HCT116 (cell line): ENCODE measurements around the gene SYNE1. TPM values are rescaled to one million over a fixed set of nuclear protein-coding genes. Genes with fewer than 3 reads are reported as not detected.

Experiments
- ATAC-seq: fragments of 200-7000 bp; cut with Tn5 transposase; 2 replicates; pipeline ENCODE4 v1.9.1; 2020; ENCODE audit warnings: mild to moderate bottlenecking, moderate library complexity
- BruUV-seq: library from RNA; stranded (reverse); fragments of 400-500 nt; replicated peaks from 2 replicates; lab custom pipeline; 2021; lab: Mats Ljungman, UMichigan
- CTCF ChIA-PET: fragments of 300-600 bp; sonication (Branson Sonifier 250); formaldehyde crosslinking; loops from one replicate; lab custom pipeline; 2021; ENCODE audit warnings: antibody characterized with exemption; lab: Charles Lee
- POLR2A ChIA-PET: fragments of 300-600, 350-600 bp; sonication (Branson Sonifier 250); formaldehyde crosslinking; loops from one replicate; lab custom pipeline; 2021; ENCODE audit warnings: antibody characterized with exemption; lab: Charles Lee
- RAD21 ChIA-PET, 2 experiments: fragments of 300-600 bp; sonication (Branson Sonifier 250); formaldehyde crosslinking; loops; one replicate each; lab custom pipeline; 2023; ENCODE audit warnings: low total read pairs in 2 of 2; ENCODE audit not compliant: uncharacterized antibody in 2 of 2, unreplicated experiment in 2 of 2, low non-redundant PET in 1 of 2; lab: Charles Lee
- DNase-seq: peaks from one replicate; pipeline ENCODE4 v3.0.0-alpha.2; 2010; ENCODE audit warnings: low read depth, low spot score
- H2AFZ ChIP-seq: fragments of 200-600 bp; shearing (Covaris generic), sonication (generic); 2 replicates; pipeline ENCODE4 v1.6.1; 2017; ENCODE audit warnings: low read depth, mixed run types, mixed read lengths, antibody characterized with exemption, low read length; ENCODE audit not compliant: poor library complexity, severe bottlenecking
- H3K27ac ChIP-seq: 2 replicates; pipeline ENCODE4 v1.5.1; 2012; ENCODE audit warnings: low read depth, low read length
- H3K27me3 ChIP-seq: fragments of 200-600 bp; sonication (generic); 2 replicates; pipeline ENCODE4 v1.6.1; 2016; ENCODE audit warnings: mixed run types, low read length, mixed read lengths; ENCODE audit not compliant: insufficient read depth
- H3K36me3 ChIP-seq, 2 experiments: fragments of 200-500 bp in 1 of 2; fragments of 200-600 bp in 1 of 2; sonication (Bioruptor generic) in 1 of 2; sonication (generic) in 1 of 2; 2 replicates each; pipeline versions ENCODE4 v1.5.1 to v1.6.1; 2014 to 2016; ENCODE audit warnings: low read length in 2 of 2, inconsistent platforms in 1 of 2, mixed read lengths in 1 of 2, mixed run types in 1 of 2; ENCODE audit not compliant: insufficient read depth in 2 of 2, control insufficient read depth in 1 of 2
- H3K4me1 ChIP-seq, 2 experiments: fragments of 200-600 bp in 1 of 2; sonication (generic) in 1 of 2; 2 replicates each; pipeline versions ENCODE4 v1.5.1 to v1.6.1; 2012 to 2017; ENCODE audit warnings: low read length in 2 of 2, inconsistent platforms in 1 of 2, mild to moderate bottlenecking in 1 of 2, mixed read lengths in 1 of 2, mixed run types in 1 of 2, moderate library complexity in 1 of 2; ENCODE audit not compliant: insufficient read depth in 2 of 2, control insufficient read depth in 1 of 2
- H3K4me2 ChIP-seq: fragments of 200-600 bp; sonication (generic); 2 replicates; pipeline ENCODE4 v1.6.1; 2017; ENCODE audit warnings: mixed run types, low read length, mixed read lengths
- H3K4me3 ChIP-seq, 2 experiments: fragments of 200-600 bp in 1 of 2; sonication (generic) in 1 of 2; replicated peaks in 1 of 2; 2 replicates each; pipeline ENCODE4 v1.5.1; 2011 to 2016; ENCODE audit warnings: low read length in 2 of 2, control low read depth in 1 of 2, low read depth in 1 of 2, mild to moderate bottlenecking in 1 of 2, mixed read lengths in 1 of 2, mixed run types in 1 of 2
- H3K79me2 ChIP-seq: fragments of 200-600 bp; sonication (generic); 2 replicates; pipeline ENCODE4 v1.6.1; 2017; ENCODE audit warnings: mild to moderate bottlenecking, mixed run types, low read length, moderate library complexity, mixed read lengths; ENCODE audit not compliant: insufficient read depth
- H3K9ac ChIP-seq: fragments of 200-600 bp; sonication (generic); 2 replicates; pipeline ENCODE4 v1.6.1; 2016; ENCODE audit warnings: low read length, mixed read lengths
- H3K9me2 ChIP-seq: fragments of 200-600 bp; sonication (generic), shearing (Covaris generic); 2 replicates; pipeline ENCODE4 v1.6.1; 2017; ENCODE audit warnings: mixed run types, mild to moderate bottlenecking, moderate library complexity; ENCODE audit not compliant: insufficient read depth
- H3K9me3 ChIP-seq, 2 experiments: fragments of 200-500 bp in 1 of 2; fragments of 200-600 bp in 1 of 2; sonication (Bioruptor generic) in 1 of 2; sonication (generic) in 1 of 2; 2 replicates each; pipeline ENCODE4 v1.6.1; 2014 to 2017; ENCODE audit warnings: low read length in 2 of 2, mixed read lengths in 2 of 2, inconsistent platforms in 1 of 2, low read depth in 1 of 2, mild to moderate bottlenecking in 1 of 2, mixed run types in 1 of 2, moderate library complexity in 1 of 2; ENCODE audit not compliant: control insufficient read depth in 1 of 2, insufficient read depth in 1 of 2
- H4K20me1 ChIP-seq: fragments of 200-600 bp; sonication (generic), shearing (Covaris generic); 2 replicates; pipeline ENCODE4 v1.6.1; 2017; ENCODE audit warnings: mixed run types, mild to moderate bottlenecking, moderate library complexity; ENCODE audit not compliant: insufficient read depth
- CBX3 ChIP-seq: IDR thresholded peaks from 2 replicates; pipeline ENCODE4 v1.6.1; 2012; ENCODE audit warnings: low read depth
- CEBPB ChIP-seq: IDR thresholded peaks from 2 replicates; pipeline ENCODE4 v1.6.1; 2012; ENCODE audit warnings: low read depth
- EGR1 ChIP-seq: IDR thresholded peaks from 2 replicates; pipeline ENCODE4 v1.6.1; 2012; ENCODE audit warnings: low read depth
- EZH2 ChIP-seq: fragments of 200-600 bp; sonication (generic); IDR thresholded peaks from 2 replicates; pipeline ENCODE4 v1.6.1; 2017; ENCODE audit warnings: antibody characterized with exemption, mixed run types
- JUND ChIP-seq: IDR thresholded peaks from 2 replicates; pipeline ENCODE4 v1.6.1; 2012
- MAX ChIP-seq: IDR thresholded peaks from 2 replicates; pipeline ENCODE4 v1.6.1; 2012
- POLR2A ChIP-seq: IDR thresholded peaks from 2 replicates; pipeline ENCODE4 v1.7.0; 2011; ENCODE audit warnings: borderline replicate concordance; ENCODE audit not compliant: insufficient read depth, insufficient read length; ENCODE audit errors: extremely low read depth
- RAD21 ChIP-seq: IDR thresholded peaks from 2 replicates; pipeline ENCODE4 v1.6.1; 2012; ENCODE audit warnings: low read depth, mild to moderate bottlenecking
- REST ChIP-seq: IDR thresholded peaks from 2 replicates; pipeline ENCODE4 v1.6.1; 2012; ENCODE audit warnings: low read depth
- ZBTB33 ChIP-seq: IDR thresholded peaks from 2 replicates; pipeline ENCODE4 v1.6.1; 2011; ENCODE audit warnings: mild to moderate bottlenecking, low read length, moderate library complexity; ENCODE audit not compliant: insufficient replicate concordance; ENCODE audit errors: extremely low read depth
- ZFX ChIP-seq: fragments of 450-650 bp; IDR thresholded peaks from 2 replicates; pipeline ENCODE4 v1.6.1; 2017
- ZNF274 ChIP-seq: fragments of 200-500 bp; sonication (Bioruptor generic); IDR thresholded peaks from 2 replicates; pipeline ENCODE4 v1.6.1; 2014; ENCODE audit warnings: mild to moderate bottlenecking, low read depth, low read length, inconsistent platforms
- intact Hi-C: fragments of 100-400 bp; cut with micrococcal nuclease; formaldehyde crosslinking; loops from 2 replicates; pipeline ENCODE4 v1.10.0; 2022
- total RNA-seq: library from RNA; stranded (reverse); gene quantifications from one replicate; pipeline ENCODE4 v1.2.1, GENCODE V29; 2021; ENCODE audit not compliant: unreplicated experiment

The SYNE1 gene
- total RNA-seq, 1 experiment from 2014 or later = 5.4 TPM

- intact Hi-C loops = no loop called here
- Histone ChIP-seq H3K36me3 (no peaks in the 10 kb centered on the region), H3K9me2 (peaks cover 3% of the 10 kb centered on the region; the same call in 1 of the 2 replicates), H3K4me2 (no peak overlapping the region), H3K79me2 (no peaks in the 10 kb centered on the region), H3K9ac (no peak overlapping the region), H3K4me1 (no peaks in the 10 kb centered on the region), H3K4me3 (no peak overlapping the region), H3K27ac (no peak overlapping the region), H4K20me1 (no peaks in the 10 kb centered on the region), H2AFZ (no peak overlapping the region), H3K27me3 (no peaks in the 10 kb centered on the region), H3K9me3 (no peaks in the 10 kb centered on the region)
- RAD21 ChIA-PET = no interaction called here
- TF ChIP-seq MAX (no peak), POLR2A (no peak), CEBPB (no peak), EZH2 (no peak), ZNF274 (no peak), EGR1 (no peak), CBX3 (no peak), JUND (no peak), RAD21 (no peak), ZFX (no peak), ZBTB33 (no peak), REST (no peak)
- CTCF ChIA-PET = no interaction called here
- ATAC-seq (no peak), DNase-seq (no peak)
- POLR2A ChIA-PET = no interaction called here
- no TSS peak for BruUV-seq
Measured at GRCh38 chr6:152166897-152167296, 470.3 kb downstream of the SYNE1 start.
